GM19025 (cell line): Measurements from ENCODE around the gene ZNF778.

ENCODE experiments used
- ATAC-seq: cut with Tn5 transposase; IDR thresholded peaks from one replicate; pipeline ENCODE4 v1.9.1; 2021; ENCODE audit warnings: mild to moderate bottlenecking, low read depth, moderate library complexity; ENCODE audit not compliant: unreplicated experiment

The ZNF778 gene

DNA sequence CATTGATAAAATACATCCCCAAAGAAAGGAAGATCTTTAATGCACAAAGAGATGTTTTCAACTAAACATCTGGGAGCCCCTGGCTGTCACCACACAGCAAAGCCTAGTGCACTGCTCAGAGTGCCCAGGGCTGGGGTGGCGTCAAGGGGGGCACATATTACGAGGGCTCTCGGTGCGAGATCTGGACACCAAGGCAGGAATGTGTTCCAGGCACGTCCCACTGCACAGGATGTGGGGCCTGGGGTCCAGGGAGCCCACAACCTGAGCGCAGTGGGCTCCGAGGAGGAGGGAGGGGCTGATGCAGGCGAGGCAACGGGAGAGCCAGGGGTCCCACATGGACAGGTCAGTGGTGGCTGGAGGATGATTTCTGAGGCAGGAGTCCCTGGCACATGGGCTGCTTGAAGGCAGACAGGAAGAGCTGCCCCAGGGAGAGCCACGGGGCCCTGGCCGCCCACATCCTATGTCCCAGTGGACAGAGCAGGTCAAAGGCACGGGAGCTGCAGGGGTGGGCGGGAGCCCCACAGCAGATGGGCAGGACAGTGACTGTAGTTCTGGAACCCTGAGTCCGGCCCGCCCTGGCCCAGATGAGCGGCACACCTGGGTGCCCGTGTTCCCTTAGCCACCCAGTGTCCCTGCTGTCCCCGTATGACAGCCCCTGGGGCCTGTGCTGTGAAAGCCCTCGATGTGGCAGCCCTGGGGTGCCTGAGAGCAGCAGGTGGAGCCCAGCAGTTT is 56.4 kb downstream of the ZNF778 start:
- no peak for ATAC-seq

DNA sequence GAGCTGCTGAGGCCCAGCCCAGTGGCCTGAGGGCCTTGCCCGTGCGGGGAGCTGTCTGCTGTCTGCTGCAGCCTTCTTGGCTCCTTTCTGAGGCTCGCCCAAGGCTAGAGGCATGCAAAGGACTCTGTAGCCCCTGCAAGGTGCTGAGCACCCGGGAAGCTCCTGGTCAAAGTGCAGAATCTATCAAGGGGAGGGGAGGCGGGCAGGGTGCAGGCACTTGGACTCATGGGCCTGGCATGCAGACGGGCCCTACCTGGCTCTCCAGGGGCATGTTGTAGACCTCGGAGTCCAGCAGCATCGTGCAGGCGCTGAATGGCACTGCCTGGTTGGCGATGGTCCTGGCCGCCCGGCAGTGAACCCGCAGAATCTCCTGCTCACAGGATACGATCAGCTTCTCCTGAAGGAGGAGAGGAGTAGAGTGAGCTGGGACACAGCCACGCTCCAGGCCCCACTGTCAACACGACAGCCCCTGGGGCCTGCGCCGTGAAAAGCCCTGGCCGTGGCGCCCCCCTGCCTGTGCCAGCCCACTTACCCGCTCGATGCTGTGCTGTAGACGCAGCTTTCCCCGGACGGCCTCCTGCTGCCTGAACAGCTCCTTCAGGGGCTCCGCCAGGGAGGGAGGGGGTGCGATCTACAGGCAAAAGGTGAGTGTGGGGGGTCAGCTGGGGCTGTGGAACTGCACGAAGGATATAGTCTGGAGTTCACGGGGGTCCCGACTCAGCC is 57.2 kb downstream of the ZNF778 start:
- ATAC-seq, result no peak

DNA sequence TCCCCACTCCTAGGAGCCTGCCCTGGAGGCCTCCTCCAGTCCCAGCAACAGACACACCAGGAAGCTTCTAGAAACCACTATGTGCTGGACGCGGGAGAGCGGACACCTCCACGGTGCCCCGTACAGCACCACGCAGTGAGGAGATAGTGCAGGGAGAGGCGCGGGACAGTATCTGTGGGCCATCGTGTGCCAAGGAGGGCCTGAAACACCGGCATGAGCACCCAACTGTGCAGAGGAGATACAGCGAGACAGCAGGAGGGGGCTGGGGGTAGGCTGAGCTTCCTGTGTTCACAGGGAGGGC is 57.7 kb downstream of the ZNF778 start:
- ATAC-seq, result no peak

DNA sequence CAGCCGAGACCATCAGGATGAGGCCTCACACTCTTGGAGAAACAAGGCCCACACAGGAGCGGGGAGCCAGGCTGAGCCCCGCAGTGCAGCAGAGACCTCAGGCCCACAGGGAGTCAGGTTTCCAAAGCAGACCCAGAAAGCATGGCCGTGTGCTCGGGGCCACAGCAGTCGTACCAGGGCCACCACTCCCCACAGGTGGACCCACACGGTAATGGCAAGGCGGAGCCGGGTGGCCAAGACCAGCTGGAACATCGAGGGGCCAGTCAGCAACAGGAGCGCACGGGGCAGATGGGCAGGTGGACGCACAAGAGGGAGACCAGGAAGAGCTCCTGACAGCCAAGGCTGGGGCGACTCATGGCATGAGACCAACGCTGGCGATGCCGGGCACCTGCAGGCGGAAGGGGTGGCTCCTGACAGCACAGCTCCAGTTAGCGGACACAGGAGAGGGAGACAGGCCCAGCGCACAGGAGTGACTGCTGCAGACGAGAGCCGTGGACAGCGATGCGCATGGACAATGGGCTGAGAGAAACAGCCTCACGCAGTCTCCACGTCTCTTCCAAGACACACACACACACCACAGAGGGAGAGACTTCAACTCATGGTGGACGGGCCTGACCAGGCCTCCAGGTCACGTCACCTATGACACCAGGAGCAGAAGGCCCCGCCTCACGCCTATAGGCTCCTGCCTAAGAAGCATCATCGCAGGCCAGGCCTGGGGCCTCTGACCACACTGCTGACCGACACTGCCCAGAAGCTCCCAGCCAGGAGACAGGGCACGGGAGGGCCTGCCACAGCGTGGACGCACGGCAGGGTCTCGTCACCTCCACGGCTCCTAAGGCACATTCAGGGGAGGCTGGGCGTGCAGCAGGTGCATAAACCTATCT is 58.6 kb downstream of the ZNF778 start:
- ATAC-seq, result no peak

DNA sequence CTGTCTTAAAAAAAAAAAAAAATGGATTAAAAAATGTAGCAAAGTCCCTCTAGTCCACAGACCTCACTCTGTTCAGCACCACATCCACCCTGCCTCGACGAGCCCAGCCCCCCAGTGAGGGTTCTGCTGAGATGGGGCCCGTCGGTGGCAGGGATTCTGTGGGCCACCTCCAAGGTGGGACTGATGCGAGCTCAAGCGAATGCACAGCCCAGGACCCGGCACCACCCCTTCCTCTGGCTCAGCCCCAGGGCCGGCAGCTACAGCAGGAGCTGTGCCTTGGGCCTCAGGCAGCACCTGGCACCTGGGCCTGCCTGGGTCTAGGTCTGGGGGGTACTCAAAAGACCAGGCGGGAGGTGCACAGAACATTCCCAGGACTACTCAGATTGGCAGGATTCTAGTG is 59.5 kb downstream of the ZNF778 start:
- no peak for ATAC-seq

DNA sequence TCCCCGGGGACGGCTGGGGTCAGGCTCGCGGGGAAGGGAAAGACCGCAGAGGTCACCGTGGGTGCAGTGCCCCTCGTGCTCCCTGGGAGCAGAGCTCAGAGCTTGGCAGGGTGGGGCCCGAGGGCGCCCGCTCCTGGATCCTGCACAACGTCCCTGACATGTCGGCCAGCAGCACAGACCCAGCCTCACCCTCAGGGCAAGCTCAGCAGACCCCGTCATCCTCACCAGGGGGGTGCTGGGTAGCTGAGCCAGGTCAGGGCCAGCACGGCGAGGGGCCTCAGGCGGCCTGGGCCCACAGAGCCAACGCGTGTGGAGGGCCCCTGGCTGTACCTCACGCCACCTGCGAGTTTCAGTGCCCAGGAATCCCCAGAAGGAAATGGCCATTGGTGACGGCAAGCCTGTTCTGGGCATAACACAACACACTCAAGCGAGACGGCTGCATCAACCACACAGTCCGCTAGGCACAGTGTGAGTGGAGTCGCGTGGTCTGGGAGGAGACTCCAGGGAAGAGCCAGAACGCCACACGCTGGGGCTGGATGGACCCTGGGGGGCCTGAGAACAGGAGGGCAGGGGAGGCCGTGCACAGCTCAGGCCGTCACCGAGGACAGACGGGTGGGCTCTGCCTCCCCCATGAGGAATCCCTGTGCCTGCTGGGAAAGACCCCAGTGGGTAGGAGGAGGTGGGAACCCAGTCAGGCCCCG is 60.3 kb downstream of the ZNF778 start:
- ATAC-seq, result no peak

DNA sequence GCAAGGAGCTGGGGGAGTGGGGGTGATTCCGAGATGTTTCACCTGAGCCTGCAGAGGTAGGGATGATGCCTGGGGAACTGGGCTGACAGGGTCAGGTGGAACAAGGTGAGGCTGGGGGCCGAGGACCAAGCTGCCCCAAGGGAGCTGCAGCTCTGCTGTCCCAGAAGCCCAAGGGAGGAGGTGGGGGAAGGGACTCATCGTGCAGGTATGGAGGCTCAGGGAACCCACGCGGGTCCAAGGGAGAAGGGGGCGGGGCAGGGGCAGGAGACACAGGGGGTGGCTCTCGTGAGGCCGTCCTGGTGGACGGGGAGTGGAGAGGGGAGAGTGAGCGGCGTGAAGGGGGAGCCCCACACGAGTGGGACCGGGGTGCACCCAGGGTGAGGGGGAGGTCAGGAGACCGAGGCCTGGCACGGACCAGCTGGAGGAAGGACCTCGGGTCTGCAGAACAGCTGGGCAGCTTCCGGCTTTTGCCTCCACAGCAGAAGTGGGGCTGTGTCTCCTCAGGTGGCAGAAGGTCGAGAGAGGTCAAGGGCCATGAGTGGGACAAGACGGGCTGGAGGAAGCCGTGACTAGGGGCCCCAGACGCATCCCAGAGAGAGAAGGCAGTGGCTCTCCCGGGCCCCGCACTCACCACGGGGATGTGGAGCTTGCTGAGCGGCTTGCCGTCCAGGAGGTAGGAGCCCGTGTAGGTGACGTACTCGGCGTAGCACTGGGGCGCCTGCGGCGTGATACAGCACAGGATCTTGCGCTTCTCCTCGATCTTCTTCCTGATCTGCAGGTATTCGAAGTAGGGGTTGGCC is 61.1 kb downstream of the ZNF778 start:
- ATAC-seq, result no peak

DNA sequence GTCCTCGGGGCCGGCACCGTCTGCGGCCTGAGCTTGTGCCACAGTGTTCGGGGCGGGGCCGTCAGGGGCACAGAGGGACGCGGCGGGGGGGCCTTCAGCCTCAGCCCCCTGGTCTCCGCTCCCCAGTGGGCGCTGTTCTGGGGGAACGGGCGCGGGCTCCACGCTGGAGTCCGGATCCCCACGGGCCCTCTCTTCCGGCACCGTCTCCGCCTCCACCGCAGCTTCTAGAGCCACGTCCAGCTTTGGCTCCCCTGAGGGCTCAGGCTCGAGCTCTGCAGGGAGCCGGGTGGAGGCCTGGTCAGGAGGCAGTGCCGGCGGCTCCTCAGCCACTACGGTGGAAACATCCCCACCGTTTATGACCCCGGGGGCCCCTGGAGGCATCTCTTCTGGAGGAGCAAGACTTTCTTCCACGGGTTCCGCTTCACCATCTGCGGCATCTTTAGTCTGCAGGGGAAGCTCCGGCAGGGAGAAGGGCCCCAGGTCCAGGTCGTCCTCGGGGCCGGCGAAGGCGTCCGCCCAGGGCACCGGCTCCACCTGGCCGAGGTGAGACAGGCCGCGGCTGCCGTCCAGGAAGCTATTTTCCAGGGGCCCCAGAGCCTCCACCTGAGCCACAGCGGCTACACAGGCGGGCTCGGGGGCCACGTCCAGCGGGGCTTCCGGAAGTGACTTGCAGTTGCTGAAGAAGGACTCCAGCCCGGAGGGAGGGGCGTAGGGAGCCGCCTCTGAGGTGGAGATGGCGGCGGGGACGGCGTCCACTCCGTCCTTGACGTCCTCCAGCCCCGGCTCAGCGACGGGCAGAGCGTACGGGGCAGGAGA is 62.4 kb downstream of the ZNF778 start:
- no peak for ATAC-seq

DNA sequence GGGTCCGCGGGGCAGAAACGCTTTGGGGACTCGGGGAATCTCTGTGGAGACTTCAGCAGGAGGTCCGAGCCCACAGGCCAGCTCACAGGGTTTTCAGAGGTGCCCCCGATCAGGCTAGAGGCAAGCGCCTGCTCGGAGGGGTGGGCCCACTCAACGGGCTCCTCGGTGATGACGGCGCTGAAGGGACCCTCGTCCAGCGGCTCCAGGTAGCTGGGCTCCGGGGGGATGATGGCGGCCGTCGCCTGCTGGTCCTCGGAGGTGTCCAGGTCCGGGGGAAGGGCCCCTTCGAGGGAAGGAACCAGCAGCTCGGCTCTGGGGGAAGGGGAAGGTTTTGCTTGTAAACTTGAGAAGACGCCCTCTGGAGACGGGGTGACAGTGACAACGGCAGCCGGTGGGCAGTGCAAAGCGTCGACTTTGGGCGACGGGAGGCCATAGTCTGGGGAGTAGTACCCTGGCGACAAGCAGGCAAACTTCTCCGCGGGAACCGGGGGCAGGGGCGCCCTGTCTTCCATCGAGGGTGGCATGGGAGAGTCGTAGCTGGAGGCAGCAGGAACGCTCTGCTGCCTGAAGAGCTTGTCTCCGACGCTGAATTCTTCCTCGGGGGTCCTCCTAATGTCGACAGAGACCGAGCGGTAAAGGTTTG is 63.2 kb downstream of the ZNF778 start:
- no peak for ATAC-seq

DNA sequence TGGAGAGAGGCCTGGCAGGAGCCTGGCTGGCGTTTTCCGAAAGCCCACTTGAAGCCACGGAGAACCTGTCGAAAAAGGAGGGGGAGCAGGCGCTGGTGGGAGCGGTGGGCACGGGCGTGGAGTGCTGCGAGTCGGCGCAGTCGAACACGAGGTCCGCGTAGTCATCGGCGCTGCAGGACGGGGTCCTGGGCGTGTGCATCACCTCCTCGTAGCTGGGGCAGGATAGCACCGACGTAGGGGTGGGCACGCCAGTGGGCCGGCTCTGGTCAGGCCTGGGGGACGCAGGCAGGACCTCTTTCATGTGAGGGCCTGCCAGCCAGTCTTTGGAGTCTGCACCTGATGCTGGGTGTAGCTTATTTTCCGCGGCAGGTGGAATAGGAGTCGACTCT is 63.7 kb downstream of the ZNF778 start:
- ATAC-seq, result no peak

DNA sequence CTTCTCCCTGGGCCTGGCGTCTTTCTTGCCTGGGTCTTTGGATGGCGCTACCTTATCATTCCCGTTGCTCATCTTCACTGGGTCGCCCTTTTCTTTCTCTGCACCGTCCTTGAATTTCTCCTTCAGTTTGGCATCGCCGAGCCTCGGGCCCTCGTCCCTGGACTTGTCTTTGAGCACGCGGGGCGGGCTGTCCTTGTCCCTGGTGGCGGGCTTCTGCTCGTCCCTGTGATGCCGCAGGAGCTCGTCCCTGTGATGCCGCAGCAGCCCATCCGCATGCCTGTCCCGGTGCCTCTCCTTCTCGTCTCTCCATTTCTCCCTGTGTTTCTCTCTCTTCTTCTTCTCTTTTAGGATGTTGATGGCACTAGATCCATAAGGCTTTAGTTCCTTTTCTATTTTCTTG is 64.3 kb downstream of the ZNF778 start:
- no peak for ATAC-seq

DNA sequence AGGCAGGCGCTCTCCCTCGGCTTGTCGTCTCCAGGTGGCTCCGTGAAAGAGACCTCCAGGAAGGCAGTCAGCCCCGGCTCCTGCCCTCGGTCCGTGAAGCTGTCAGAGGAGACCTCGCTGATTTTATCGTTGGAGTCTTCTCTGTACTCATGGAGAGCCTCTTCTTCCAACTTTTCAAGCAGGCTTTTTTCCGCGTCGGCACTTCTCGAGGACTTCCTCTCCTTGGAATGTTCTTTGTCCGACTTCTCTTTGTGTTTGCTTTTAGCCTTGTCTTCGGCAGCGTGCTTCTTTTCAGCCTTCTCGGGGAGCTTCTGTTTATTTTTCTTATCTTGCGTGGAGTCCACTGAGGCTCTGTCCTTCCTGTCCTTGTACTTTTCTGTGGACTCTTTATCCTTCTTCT is 65.0 kb downstream of the ZNF778 start:
- no peak for ATAC-seq

DNA sequence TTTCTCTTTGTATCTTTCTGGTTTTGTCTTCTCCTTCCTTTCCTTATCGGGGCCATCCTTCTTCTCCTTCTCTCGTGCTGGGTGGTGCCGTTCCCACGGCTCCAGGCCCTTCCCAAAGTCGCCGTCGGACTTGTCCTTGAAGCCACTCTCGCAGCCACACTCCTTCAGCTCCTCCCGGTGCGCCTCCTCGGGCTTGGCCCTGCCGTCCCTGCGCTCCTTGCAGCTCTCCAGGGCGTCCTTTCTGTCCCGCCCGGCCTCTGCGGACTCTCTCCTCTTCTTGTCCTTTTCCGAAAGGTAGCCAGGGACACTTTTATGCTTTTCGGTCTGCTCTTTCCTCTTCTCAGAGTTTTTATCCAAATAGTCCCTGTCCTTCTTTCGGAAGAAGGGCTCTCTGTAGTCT is 65.9 kb downstream of the ZNF778 start:
- ATAC-seq, result no peak

DNA sequence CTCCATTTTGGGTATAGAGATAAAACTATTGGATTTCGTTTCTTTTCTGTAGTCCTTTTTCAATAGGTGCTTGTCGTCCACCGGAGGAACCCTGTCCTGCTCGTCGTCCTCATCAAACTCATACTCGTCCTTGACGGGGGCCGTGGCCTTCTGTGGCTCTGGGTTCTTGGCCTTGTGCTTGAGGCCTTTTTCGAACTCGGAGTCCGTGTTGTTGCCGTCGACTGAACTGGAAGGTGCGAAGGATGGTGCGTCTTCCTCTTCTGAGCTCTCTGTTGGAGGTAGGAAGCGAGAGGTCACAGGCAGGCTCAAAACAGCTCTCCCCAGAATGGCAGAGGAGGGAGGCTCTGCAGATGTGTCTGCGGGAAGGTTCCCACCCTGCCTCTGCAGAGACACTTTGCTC is 67.9 kb downstream of the ZNF778 start:
- no peak for ATAC-seq

DNA sequence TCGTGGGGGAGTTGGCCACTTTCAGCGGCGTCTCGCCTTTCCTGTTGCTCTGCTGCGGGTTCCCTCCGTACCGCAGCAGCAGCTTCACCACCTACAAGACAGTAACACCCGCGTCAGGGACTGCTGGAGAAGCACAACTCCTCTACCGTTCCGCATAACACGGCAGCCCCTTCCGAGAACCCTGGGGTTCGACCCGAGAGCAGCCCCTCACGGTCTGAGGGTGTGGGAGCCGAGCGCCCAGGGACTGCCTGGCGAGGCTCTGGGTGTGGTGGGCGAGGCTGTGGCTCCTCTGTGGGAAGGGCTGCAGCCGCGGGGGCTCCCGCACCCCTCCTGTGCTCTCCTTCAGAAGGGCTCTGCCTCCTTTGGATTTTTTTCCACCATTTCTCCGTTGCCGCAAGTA is 68.6 kb downstream of the ZNF778 start:
- no peak for ATAC-seq
